ENCODE results near the gene CBX8. TPM values are rescaled to one million over a fixed set of nuclear protein-coding genes. Genes with fewer than 3 reads are reported as not detected.

CBX8 gene
- polyA plus RNA-seq, 2 of the 4 experiments (the other 2 are of a cell fraction), result 1.5 to 13.1 TPM

GRCh38 chr17:79777120-79777893 lies 19.6 kb downstream of the CBX8 start (continued):
- TF ChIP-seq FOSL2 (IDR thresholded peaks at IDR 0.05) (no peak), FOSL2 (CRISPR knock-in tag; IDR thresholded peaks at IDR 0.05) (no peak), RFX5 (IDR thresholded peaks at IDR 0.05) (no peak)

- Histone ChIP-seq H3K4me1 (peaks cover 21% of the 10 kb centered on the region), H3K9me3 (no peaks in the 10 kb centered on the region), H3K27ac (peak overlapping the region; percentile 88 to 98; a peak in 5 of 6 replicates), H3K4me2 (peak overlapping the region; percentile 89), H3K4me3 (no peak overlapping the region)
- 65% methylated on average over 11 of the region's 11 CpGs for WGBS (ENCODE audit: missing lambda C conversion rate)
- ChIA-PET POLR2A (interaction anchor here (1.4 to 2.6 kb wide), 3 partner anchors 17 to 63 kb away, joined by 4 to 8 read pairs (median 4); partner anchors contain the start of genes CBX4 and CBX8), CTCF (interaction anchor here (0.7 to 23.5 kb wide), 9 partner anchors 9 to 68 kb away, joined by 3 to 254 read pairs (median 5); partner anchors contain the start of gene CBX4)
- no peak for ATAC-seq
- no peak for FAIRE-seq
- TF ChIP-seq CBX2 (IDR thresholded peaks at IDR 0.05; ENCODE audit: borderline replicate concordance, low read depth), result no peak
- TF ChIP-seq SMC3 (IDR thresholded peaks at IDR 0.05), result no peak
- TF ChIP-seq KDM1A (IDR thresholded peaks at IDR 0.05; ENCODE audit: low read depth), result no peak
- no peak for TF ChIP-seq ZNF302 (CRISPR knock-in tag; IDR thresholded peaks at IDR 0.05)
- TF ChIP-seq, protein P1, sequence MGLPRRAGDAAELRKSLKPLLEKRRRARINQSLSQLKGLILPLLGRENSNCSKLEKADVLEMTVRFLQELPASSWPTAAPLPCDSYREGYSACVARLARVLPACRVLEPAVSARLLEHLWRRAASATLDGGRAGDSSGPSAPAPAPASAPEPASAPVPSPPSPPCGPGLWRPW (IDR thresholded peaks at IDR 0.05), result no peak
- no peak; the same call in 1 of the 2 replicates for TF ChIP-seq RNF2 (IDR thresholded peaks at IDR 0.05; ENCODE audit: borderline replicate concordance, low read depth)
- TF ChIP-seq HMGXB4 (CRISPR knock-in tag; IDR thresholded peaks at IDR 0.05; ENCODE audit: borderline replicate concordance), result no peak
- TF ChIP-seq CBX8 (IDR thresholded peaks at IDR 0.05), result peak; percentile 81; the same call in 1 of the 2 replicates
- peak in 1 of 2 experiments; percentile 28 for DNase-seq (ENCODE audit: low read depth in 1 of 2, low spot score in 1 of 2)
These were observed 20.3 kb downstream of the CBX8 start for GRCh38 chr17:79776376-79777119.

DNA sequence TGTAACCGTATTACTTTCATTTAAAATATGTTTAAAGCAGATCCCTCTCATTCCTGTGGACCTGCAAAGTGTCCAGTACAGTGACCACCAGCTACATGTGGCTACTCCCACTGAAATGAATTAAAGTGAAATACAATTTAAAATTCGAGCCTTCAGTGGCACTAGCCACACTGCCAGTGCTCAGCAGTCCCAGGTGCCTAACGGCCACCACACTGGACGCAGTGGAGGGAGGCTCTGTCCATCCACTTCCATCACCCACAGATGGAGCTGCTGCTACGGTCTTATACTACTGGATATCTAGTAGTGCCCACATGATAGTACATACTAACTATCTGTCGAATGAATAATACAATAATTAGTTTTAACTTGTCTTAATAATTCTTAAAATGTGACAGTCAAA lies 21.2 kb downstream of the CBX8 start:
- CTCF ChIA-PET, result interaction anchor here (0.9 to 23.5 kb wide), 12 partner anchors 9 to 233 kb away, joined by 3 to 254 read pairs (median 6); partner anchors contain the start of gene CBX4
- FAIRE-seq, result no peak
- no peak for ATAC-seq

More for the DNA sequence above, 21.2 kb downstream of the CBX8 start:
- no peak overlapping the region for H3K27ac ChIP-seq
- H3K4me2 ChIP-seq, result no peak overlapping the region
- POLR2A ChIA-PET, result no interaction called here
- H3K9me3 ChIP-seq, result no peaks in the 10 kb centered on the region
- H3K4me3 ChIP-seq, result no peak overlapping the region
- WGBS (ENCODE audit: missing lambda C conversion rate), result 74% methylated on average over 6 of the region's 6 CpGs
- no peak for DNase-seq (ENCODE audit: low read depth in 1 of 2, low spot score in 1 of 2)
- H3K4me1 ChIP-seq, result peaks cover 23% of the 10 kb centered on the region
- no peak for TF ChIP-seq PBX3 (IDR thresholded peaks at IDR 0.05)
- TF ChIP-seq RFX5 (IDR thresholded peaks at IDR 0.05), result no peak
- TF ChIP-seq HOXB13 (CRISPR knock-in tag; IDR thresholded peaks at IDR 0.05; ENCODE audit: low read depth), result no peak
- TF ChIP-seq RAD21 (conservative IDR thresholded peaks at IDR 0.05 in 1 of 2, IDR thresholded peaks at IDR 0.05 in 1 of 2), result no peak
- TF ChIP-seq CBX8 (IDR thresholded peaks at IDR 0.05), result no peak
- TF ChIP-seq RNF2 (IDR thresholded peaks at IDR 0.05; ENCODE audit: borderline replicate concordance, low read depth), result no peak
- TF ChIP-seq HOXA7 (CRISPR knock-in tag; IDR thresholded peaks at IDR 0.05), result no peak
- no peak for TF ChIP-seq CEBPB (IDR thresholded peaks at IDR 0.05)
- no peak for TF ChIP-seq TP53 (CRISPR knock-in tag; IDR thresholded peaks at IDR 0.05)
- no peak for TF ChIP-seq RARB (CRISPR knock-in tag; IDR thresholded peaks at IDR 0.05)
- TF ChIP-seq JUN (IDR thresholded peaks at IDR 0.05), result no peak
- TF ChIP-seq ESRRA (IDR thresholded peaks at IDR 0.05; ENCODE audit: borderline replicate concordance, low read length), result no peak
- TF ChIP-seq MAZ (IDR thresholded peaks at IDR 0.05; ENCODE audit: borderline replicate concordance, low read depth, low read length), result no peak
- TF ChIP-seq BHLHE40 (IDR thresholded peaks at IDR 0.05; ENCODE audit: low read depth, low read length), result no peak
- no peak for TF ChIP-seq FOSB (CRISPR knock-in tag; IDR thresholded peaks at IDR 0.05)
- TF ChIP-seq EHF (CRISPR knock-in tag; IDR thresholded peaks at IDR 0.05), result no peak
